ENCODE measurements around the gene DSG3. TPM values are rescaled to one million over a fixed set of nuclear protein-coding genes. Genes with fewer than 3 reads are reported as not detected.

DSG3 gene
- total RNA-seq, 1 experiment from 2014 or later = 0.04 TPM

GRCh38 chr18:31428211-31428610 lies 19.3 kb upstream of the DSG3 start:
- H3K9ac ChIP-seq (ENCODE audit: extremely low read depth, insufficient read length, low read length) = no peak overlapping the region
- no peak overlapping the region for H3T11ph ChIP-seq (ENCODE audit: low read length)
- no peaks in the 10 kb centered on the region for H3K27me3 ChIP-seq (ENCODE audit: insufficient read depth, low read length)
- H3K14ac ChIP-seq (ENCODE audit: insufficient read depth, low read length) = no peak overlapping the region
- H2BK15ac ChIP-seq (ENCODE audit: low read depth, low read length) = no peak overlapping the region
- H2BK120ac ChIP-seq (ENCODE audit: low read depth, low read length, poor library complexity, severe bottlenecking) = no peak overlapping the region
- WGBS (ENCODE audit: extremely low coverage, insufficient read length, low lambda C conversion rate) = no CpG with 5 or more reads among the region's 1 CpG
- no peak for TF ChIP-seq CTCF (conservative IDR thresholded peaks at IDR 0.05)
- no peak overlapping the region for H2BK5ac ChIP-seq (ENCODE audit: insufficient read length, low read length)
- H3K9me3 ChIP-seq (ENCODE audit: control insufficient read depth, low read depth, low read length) = no peaks in the 10 kb centered on the region
- H3K4me2 ChIP-seq (ENCODE audit: insufficient read depth, insufficient read length, low read length) = no peak overlapping the region
- Mint-ChIP-seq H3K36me3 (ENCODE audit: insufficient read depth in 1 of 3, low read depth in 3 of 3) (peaks cover 0 to 15% (median 8%) of the 10 kb centered on the region in 3 experiments; a peak in 3 of 7 replicates), H3K9me3 (peaks cover 0 to 8% of the 10 kb centered on the region in 2 experiments; a peak in 2 of 5 replicates), H3K27ac (no peak overlapping the region), H3K4me1 (peaks cover 9 to 10% of the 10 kb centered on the region in 2 experiments), H3K27me3 (ENCODE audit: low read depth) (no peaks in the 10 kb centered on the region), H3K4me3 (no peak overlapping the region)
- no peaks in the 10 kb centered on the region for H4K20me1 ChIP-seq (ENCODE audit: control insufficient read depth, insufficient read depth, insufficient read length)
- H3K56ac ChIP-seq (ENCODE audit: insufficient read length, low read depth, low read length) = no peak overlapping the region
- H2AFZ ChIP-seq (ENCODE audit: low read length) = no peak overlapping the region
- H3K23me2 ChIP-seq (ENCODE audit: insufficient read length, low read depth, low read length, poor library complexity, severe bottlenecking) = no peaks in the 10 kb centered on the region
- H3K4me1 ChIP-seq (ENCODE audit: insufficient read depth, low read length) = no peaks in the 10 kb centered on the region
- DNase-seq = no peak
- no peak overlapping the region for H4K91ac ChIP-seq (ENCODE audit: insufficient read length, low read depth, low read length)
- H2AK5ac ChIP-seq (ENCODE audit: insufficient read length, low read length) = no peak overlapping the region
- H4K5ac ChIP-seq (ENCODE audit: insufficient read length, low read depth, low read length) = no peak overlapping the region
- no peak overlapping the region for H3K27ac ChIP-seq (ENCODE audit: insufficient read length, low read depth, low read length)
- no peak overlapping the region for H3K23ac ChIP-seq (ENCODE audit: insufficient read length, low read depth, low read length)
- no peaks in the 10 kb centered on the region for H3K79me1 ChIP-seq (ENCODE audit: insufficient read depth, low read depth, low read length, poor library complexity, severe bottlenecking)
- no peaks in the 10 kb centered on the region for H3K79me2 ChIP-seq (ENCODE audit: insufficient read depth, low read length)
- H2BK20ac ChIP-seq (ENCODE audit: low read depth, low read length, poor library complexity, severe bottlenecking) = no peak overlapping the region
- H3K18ac ChIP-seq (ENCODE audit: insufficient read length, low read depth, low read length) = no peak overlapping the region
- H3K4ac ChIP-seq (ENCODE audit: low read depth, low read length) = no peak overlapping the region
- no peak overlapping the region for H4K8ac ChIP-seq (replicated peaks; ENCODE audit: insufficient read length, low read depth, low read length)
- H2BK12ac ChIP-seq (ENCODE audit: insufficient read length, low read depth, low read length) = no peak overlapping the region
